ENCODE results near the gene CD53.
A peak's percentile ranks its signal among the peaks of the same experiment; 100 is the strongest.
"Not testable (repeated sequence)": the region's sequence is repeated elsewhere in the genome, so short reads cannot be mapped to it uniquely, and the experiment has no call there.

Gene CD53

DNA sequence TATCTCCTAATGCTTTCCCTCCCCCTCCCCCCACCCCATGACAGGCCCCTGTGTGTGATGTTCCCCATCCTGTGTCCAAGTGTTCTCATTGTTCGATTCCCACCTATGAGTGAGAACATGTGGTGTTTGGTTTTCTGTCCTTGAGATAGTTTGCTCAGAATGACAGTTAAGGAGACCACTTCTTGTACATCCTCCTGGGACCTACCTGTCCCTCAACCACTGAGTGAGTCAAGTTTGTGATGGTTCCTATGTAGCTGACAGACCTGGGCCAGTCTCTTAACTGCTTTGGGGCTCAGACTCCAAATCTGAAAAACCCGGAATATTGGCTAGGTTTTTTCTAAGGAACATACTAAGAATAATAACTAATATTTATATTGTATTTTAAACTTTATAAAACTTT, 12.3 kb upstream of the CD53 start:
- H3K4me1 Mint-ChIP-seq; DNase-seq (ENCODE audit: low spot score in 2 of 2); ATAC-seq (replicated peaks; ENCODE audit: extremely low read depth, poor library complexity, severe bottlenecking); H3K4me3 Mint-ChIP-seq; H3K36me3 Mint-ChIP-seq (ENCODE audit: insufficient read depth); H3K27ac Mint-ChIP-seq (ENCODE audit: low read depth); H3K27me3 Mint-ChIP-seq: not testable (repeated sequence)
- peaks cover 13% of the 10 kb centered on the region for H3K9me3 Mint-ChIP-seq

DNA sequence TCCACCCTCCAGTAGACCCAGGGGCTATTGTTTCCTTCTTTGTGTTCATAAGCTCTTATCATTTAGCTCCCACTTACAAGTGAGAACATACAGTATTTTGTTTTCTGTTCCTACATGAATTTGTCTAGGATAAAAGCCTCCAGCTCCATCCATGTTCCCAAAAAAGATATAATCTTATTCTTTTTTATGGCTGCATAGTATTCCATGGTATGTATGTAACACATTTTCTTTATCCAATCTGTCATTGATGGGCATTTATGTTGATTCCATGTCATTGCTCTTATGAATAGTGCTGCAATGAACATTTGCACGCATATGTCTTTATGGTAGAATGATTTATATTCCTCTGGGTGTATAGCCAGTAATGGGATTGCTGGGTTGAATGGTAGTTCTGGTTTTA, 11.0 kb upstream of the CD53 start:
- not testable (repeated sequence) for H3K27me3 Mint-ChIP-seq; H3K27ac Mint-ChIP-seq (ENCODE audit: low read depth); H3K36me3 Mint-ChIP-seq (ENCODE audit: insufficient read depth); DNase-seq (ENCODE audit: low spot score in 2 of 2); H3K4me3 Mint-ChIP-seq; ATAC-seq (replicated peaks; ENCODE audit: extremely low read depth, poor library complexity, severe bottlenecking); H3K4me1 Mint-ChIP-seq
- H3K9me3 Mint-ChIP-seq: peaks cover 16% of the 10 kb centered on the region

DNA sequence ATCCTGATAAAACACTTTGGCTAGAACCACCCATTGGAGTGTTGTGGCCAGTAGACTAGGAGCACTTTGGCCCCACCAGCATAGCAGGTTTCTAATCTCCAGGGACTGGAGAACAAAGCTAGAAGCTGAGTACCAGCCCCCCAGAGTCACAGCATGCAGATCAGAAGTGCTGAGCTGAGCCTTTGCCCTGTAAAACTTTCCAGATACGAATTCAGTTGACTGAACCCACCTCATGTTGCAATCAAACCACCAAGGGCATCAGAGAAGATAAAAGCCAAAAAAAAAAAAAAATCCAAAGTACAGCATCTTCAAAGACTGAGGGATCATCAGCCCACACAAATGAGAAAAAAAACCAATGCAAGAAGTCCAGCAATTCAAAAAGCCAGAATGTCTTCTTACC, 8.7 kb upstream of the CD53 start:
- Mint-ChIP-seq H3K4me1 (peaks cover 21% of the 10 kb centered on the region), H3K4me3 (no peak overlapping the region), H3K36me3 (ENCODE audit: insufficient read depth) (peaks cover 2% of the 10 kb centered on the region), H3K27ac (ENCODE audit: low read depth) (no peak overlapping the region), H3K27me3 (no peaks in the 10 kb centered on the region), H3K9me3 (peaks cover 16% of the 10 kb centered on the region)
- DNase-seq (ENCODE audit: low spot score in 2 of 2) (no peak), ATAC-seq (replicated peaks; ENCODE audit: extremely low read depth, poor library complexity, severe bottlenecking) (no peak)

DNA sequence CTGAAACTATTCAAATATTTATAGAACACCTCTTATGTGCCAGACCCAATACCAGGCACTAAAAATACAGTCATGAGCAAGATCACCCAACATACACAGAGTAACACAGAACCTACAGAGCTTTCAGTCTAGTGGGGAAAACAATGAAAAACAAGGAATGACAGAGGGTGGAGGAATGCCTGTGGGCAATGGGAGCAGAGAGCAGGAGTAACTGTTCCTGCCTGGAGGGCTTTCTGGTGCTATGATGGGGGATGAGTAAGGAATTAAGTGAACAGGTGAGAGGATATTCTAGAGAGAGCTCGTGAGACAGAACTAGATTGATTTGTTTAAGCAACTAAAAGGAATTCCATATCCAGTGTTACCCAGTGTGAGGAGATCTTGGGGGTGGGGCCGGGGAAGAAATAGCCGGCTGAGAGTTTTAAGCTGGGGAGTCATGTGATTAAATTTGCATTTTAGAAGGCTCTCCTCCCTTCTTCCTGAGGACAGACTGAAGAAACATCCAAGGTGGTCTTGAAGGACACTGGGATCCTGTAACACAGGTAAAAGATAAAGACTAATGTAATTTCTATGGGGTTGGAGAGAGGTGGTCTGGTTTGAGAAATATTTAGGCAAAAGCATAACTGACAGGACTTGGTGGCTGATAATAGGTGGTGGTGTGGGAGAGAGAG, 2.1 kb upstream of the CD53 start:
- H3K9me3 Mint-ChIP-seq: peaks cover under 1% of the 10 kb centered on the region
- peak overlapping the region; percentile 99 for H3K4me3 Mint-ChIP-seq
- peak overlapping the region; percentile 94 for H3K27ac Mint-ChIP-seq (ENCODE audit: low read depth)
- peaks cover 60% of the 10 kb centered on the region for H3K4me1 Mint-ChIP-seq
- no peaks in the 10 kb centered on the region for H3K27me3 Mint-ChIP-seq
- H3K36me3 Mint-ChIP-seq (ENCODE audit: insufficient read depth): peaks cover 18% of the 10 kb centered on the region
- ATAC-seq (replicated peaks; ENCODE audit: extremely low read depth, poor library complexity, severe bottlenecking) (no peak), DNase-seq (ENCODE audit: low spot score in 2 of 2) (no peak)

DNA sequence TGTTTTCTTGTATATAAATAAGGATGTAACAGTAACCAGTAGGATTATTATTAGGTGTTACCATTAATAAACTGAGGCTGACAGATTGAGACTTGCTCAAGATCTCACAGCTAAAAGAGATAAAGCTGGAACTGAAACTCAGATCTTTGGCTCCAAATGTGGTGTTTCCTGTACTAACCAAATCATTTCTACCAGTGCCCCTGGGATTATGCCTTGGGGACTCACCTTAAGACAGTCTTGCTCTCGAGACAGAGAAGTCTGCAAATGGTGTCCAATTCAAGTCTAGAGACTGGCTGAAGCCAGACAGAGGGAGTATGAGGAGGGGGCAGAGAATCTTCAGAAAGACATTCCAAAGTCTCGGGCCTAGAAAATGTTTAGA, 593 bp upstream of the CD53 start:
- no peak for DNase-seq (ENCODE audit: low spot score in 2 of 2)
- H3K27me3 Mint-ChIP-seq: no peaks in the 10 kb centered on the region
- H3K36me3 Mint-ChIP-seq (ENCODE audit: insufficient read depth): peaks cover 23% of the 10 kb centered on the region
- H3K4me3 Mint-ChIP-seq: peak overlapping the region; percentile 99
- peak overlapping the region; percentile 94 for H3K27ac Mint-ChIP-seq (ENCODE audit: low read depth)
- ATAC-seq (replicated peaks; ENCODE audit: extremely low read depth, poor library complexity, severe bottlenecking): no peak
- no peaks in the 10 kb centered on the region for H3K9me3 Mint-ChIP-seq
- H3K4me1 Mint-ChIP-seq: peaks cover 63% of the 10 kb centered on the region

DNA sequence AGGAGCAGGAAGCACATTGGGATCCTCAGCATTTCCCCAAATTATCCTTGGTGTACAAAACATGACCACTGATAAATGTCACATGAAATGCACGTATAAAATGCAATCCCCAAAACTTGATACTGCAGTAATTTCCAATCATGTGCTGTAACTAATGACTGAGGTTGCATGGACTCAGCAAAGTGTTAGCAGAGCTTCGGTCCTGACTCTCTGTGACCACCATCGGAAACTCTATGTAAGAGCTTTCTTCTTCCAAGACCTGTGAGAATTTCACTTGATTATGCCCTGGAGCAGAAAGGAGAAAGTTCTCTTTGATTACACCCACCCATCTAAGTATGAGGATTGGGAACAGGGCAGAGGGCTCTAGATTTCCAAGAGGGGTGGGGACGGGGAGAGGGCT, 908 bp downstream of the CD53 start:
- ATAC-seq (replicated peaks; ENCODE audit: extremely low read depth, poor library complexity, severe bottlenecking): no peak
- Mint-ChIP-seq H3K36me3 (ENCODE audit: insufficient read depth) (peaks cover 29% of the 10 kb centered on the region), H3K9me3 (no peaks in the 10 kb centered on the region), H3K4me1 (peaks cover 60% of the 10 kb centered on the region), H3K4me3 (peak overlapping the region; percentile 99), H3K27ac (ENCODE audit: low read depth) (peak overlapping the region; percentile 94), H3K27me3 (no peaks in the 10 kb centered on the region)
- DNase-seq (ENCODE audit: low spot score in 2 of 2): no peak

DNA sequence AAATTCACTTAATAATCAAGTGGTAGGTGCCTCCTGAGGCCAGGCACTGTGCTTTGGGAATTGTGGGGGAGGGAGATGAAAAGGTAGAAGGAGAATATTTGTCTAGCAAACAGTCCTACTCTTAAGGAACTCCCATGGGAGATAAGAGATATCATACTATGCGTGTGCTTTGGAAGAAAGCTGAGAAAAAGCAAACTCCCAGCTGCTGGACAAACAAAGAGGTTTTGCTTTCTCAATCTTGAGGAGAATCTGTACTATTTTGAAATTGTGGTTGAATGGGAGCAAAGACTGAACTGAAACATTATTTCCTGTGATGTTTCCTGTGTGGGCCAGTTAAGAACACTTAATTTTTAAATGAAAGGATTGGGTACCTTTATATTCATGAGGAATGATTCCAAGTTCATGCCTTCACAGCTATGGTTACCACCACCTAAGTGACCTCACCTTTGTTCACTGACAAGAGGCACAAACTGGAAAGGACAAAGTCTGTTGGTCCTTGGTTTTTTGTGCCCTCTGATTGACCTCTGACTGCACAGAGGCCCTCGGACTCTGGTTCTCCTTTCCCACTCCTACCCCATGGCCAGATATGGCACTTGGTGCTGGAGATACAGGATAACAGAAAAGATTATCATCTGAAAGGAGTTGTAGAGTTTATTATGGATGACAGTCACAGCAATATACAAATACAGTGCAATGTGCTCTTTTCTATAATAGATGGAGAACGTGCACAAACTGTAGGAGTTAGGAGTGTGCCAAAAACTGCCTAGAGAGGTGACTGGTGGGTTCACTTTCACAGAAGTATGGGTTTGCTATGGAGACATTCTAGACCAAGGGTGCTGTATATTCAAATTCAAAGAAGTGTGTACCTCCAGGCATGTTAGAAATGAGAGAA, 1.6 kb downstream of the CD53 start:
- ATAC-seq (replicated peaks; ENCODE audit: extremely low read depth, poor library complexity, severe bottlenecking) (peak; percentile 31), DNase-seq (ENCODE audit: low spot score in 2 of 2) (no peak)
- H3K27ac Mint-ChIP-seq (ENCODE audit: low read depth): peak overlapping the region; percentile 94
- no peaks in the 10 kb centered on the region for H3K9me3 Mint-ChIP-seq
- peak overlapping the region; percentile 99 for H3K4me3 Mint-ChIP-seq
- peaks cover 32% of the 10 kb centered on the region for H3K36me3 Mint-ChIP-seq (ENCODE audit: insufficient read depth)
- peaks cover 64% of the 10 kb centered on the region for H3K4me1 Mint-ChIP-seq
- H3K27me3 Mint-ChIP-seq: no peaks in the 10 kb centered on the region

DNA sequence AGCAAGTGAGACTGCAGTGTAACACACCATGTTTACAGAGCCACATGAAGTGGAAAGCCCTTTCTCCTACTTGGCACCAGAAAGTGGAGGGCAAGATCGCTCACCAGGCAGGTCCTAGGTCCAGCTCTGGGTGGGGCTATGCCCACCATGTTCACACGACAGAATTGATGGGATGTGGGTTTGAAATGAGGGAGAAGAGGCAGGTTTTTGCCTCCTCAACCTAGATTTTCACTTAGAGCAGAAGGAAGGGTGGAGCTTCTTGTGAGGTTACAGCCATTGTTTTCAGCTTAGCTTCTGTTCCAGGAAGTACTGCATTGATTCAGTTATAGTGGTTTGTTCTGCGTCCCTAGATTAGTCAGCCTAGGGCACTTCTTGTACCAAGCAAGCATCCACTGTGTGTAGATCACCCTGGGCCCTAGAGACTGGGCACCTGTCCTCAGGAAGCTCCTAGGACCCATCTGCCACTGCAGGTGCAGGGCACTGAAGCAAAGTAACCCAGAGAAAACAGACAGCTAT, 2.3 kb downstream of the CD53 start:
- Mint-ChIP-seq H3K9me3 (no peaks in the 10 kb centered on the region), H3K27ac (ENCODE audit: low read depth) (peak overlapping the region; percentile 94)

DNA sequence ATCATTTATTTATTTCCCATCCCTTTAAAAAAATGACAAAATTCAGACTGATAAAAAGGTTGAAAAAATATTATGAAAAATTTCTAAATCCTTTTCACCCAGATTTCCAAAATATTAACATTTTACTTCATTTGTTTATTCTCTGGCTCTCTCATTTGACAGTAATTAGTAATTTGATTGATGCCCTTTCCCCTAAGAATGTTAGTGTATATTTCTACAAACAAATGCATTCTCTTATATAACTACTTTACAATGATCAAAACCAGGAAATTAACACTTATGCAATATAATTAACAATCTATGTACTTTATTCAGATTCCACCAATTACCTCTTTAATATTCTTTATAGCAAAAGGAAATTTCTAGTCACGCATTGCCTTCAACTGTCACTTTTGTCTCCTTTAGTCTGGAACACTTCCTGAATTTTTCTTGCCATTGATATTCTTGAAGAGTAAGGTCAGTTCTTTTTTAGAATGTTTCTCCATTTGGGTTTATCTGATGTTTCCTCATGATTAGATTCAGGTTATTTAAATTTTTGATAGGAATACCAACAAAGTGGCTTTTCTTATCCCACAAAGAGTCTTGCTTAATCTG, 3.9 kb downstream of the CD53 start:
- Mint-ChIP-seq H3K27ac (ENCODE audit: low read depth) (peak overlapping the region; percentile 94), H3K27me3 (no peaks in the 10 kb centered on the region), H3K9me3 (no peaks in the 10 kb centered on the region), H3K4me1 (peaks cover 71% of the 10 kb centered on the region), H3K36me3 (ENCODE audit: insufficient read depth) (peaks cover 47% of the 10 kb centered on the region), H3K4me3 (peak overlapping the region; percentile 83)
- ATAC-seq (replicated peaks; ENCODE audit: extremely low read depth, poor library complexity, severe bottlenecking) (no peak), DNase-seq (ENCODE audit: low spot score in 2 of 2) (no peak)

More for the DNA sequence above, 2.3 kb downstream of the CD53 start:
- peaks cover 36% of the 10 kb centered on the region for H3K36me3 Mint-ChIP-seq (ENCODE audit: insufficient read depth)
- peak in 1 of 2 donors; percentile 22 for DNase-seq (ENCODE audit: low spot score in 2 of 2)
- H3K4me1 Mint-ChIP-seq: peaks cover 71% of the 10 kb centered on the region
- ATAC-seq (replicated peaks; ENCODE audit: extremely low read depth, poor library complexity, severe bottlenecking): peak; percentile 64
- no peaks in the 10 kb centered on the region for H3K27me3 Mint-ChIP-seq
- H3K4me3 Mint-ChIP-seq: peak overlapping the region; percentile 99

DNA sequence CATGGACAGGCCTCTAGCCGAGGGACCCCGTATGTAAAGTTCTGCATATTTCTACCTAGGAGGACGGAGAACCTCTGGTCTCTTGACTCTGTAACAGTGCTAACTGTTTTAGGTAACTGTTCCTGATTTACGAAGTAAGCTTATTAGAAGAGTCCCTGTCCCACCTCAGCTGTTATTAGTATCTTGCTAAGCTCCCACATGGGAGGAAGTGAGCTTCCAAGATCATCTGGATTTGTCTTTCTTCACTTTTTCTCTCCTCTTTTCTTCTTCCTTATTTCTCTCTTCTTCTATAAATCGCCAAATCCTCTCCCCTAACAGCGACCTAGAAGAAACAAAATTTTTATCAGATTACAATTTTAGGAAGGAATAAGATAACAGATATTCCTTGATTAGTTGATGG, 4.4 kb downstream of the CD53 start:
- peak overlapping the region; percentile 94 for H3K27ac Mint-ChIP-seq (ENCODE audit: low read depth)
- H3K36me3 Mint-ChIP-seq (ENCODE audit: insufficient read depth): peaks cover 49% of the 10 kb centered on the region
- no peak for DNase-seq (ENCODE audit: low spot score in 2 of 2)
- H3K4me1 Mint-ChIP-seq: peaks cover 70% of the 10 kb centered on the region
- H3K4me3 Mint-ChIP-seq: peak overlapping the region; percentile 83
- ATAC-seq (replicated peaks; ENCODE audit: extremely low read depth, poor library complexity, severe bottlenecking): no peak
- no peaks in the 10 kb centered on the region for H3K27me3 Mint-ChIP-seq
- H3K9me3 Mint-ChIP-seq: no peaks in the 10 kb centered on the region

DNA sequence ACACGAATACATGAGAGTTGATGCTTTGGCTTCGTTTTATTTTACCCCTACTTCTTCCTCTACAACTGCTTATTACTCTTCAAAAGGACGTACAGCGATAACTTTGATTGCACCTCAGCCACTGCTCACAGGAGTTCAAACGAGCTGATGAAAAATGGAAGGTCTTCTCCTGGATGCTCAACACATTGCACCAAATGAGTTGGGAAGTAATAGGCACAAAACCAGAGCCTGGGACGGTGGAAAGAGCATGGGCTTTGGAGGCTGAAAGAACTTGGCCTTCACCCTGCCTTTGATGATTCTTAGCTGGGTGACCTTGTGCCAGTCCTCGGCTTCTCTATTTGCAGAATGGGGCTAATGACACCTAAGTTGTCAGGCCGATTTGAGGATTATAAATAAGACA, 4.8 kb downstream of the CD53 start:
- H3K9me3 Mint-ChIP-seq: no peaks in the 10 kb centered on the region
- ATAC-seq (replicated peaks; ENCODE audit: extremely low read depth, poor library complexity, severe bottlenecking) (no peak), DNase-seq (ENCODE audit: low spot score in 2 of 2) (no peak)
- H3K4me1 Mint-ChIP-seq: peaks cover 70% of the 10 kb centered on the region
- peak overlapping the region; percentile 94 for H3K27ac Mint-ChIP-seq (ENCODE audit: low read depth)
- peaks cover 48% of the 10 kb centered on the region for H3K36me3 Mint-ChIP-seq (ENCODE audit: insufficient read depth)
- H3K27me3 Mint-ChIP-seq: no peaks in the 10 kb centered on the region
- peak overlapping the region; percentile 83 for H3K4me3 Mint-ChIP-seq

DNA sequence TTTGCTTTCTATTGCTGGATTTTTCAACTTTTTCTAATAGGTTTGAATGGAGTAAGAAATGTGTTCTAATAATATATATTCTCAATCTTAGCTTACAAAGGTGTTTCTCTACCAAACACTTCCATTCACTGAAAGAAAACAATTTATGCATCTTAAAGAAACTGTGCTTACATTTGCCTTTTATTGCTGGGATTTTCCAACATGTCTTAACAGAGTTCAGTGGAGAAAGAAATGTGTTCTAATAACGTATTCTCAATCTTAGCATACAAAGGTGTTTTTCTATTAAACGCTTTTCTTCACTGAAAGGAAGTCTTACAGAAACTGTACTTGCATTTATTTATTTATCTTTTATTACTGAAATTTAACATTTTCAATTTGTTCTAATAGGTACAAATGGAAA, 5.6 kb downstream of the CD53 start:
- DNase-seq (ENCODE audit: low spot score in 2 of 2): no peak
- ATAC-seq (replicated peaks; ENCODE audit: extremely low read depth, poor library complexity, severe bottlenecking): no peak
- no peaks in the 10 kb centered on the region for H3K27me3 Mint-ChIP-seq
- H3K27ac Mint-ChIP-seq (ENCODE audit: low read depth): peak overlapping the region; percentile 94
- peaks cover 76% of the 10 kb centered on the region for H3K4me1 Mint-ChIP-seq
- no peaks in the 10 kb centered on the region for H3K9me3 Mint-ChIP-seq
- peaks cover 47% of the 10 kb centered on the region for H3K36me3 Mint-ChIP-seq (ENCODE audit: insufficient read depth)
- H3K4me3 Mint-ChIP-seq: peak overlapping the region; percentile 83

Data from central memory CD8-positive, alpha-beta T cell (primary cell).